Thyroid gland (tissue), 4 donors: ENCODE results near the gene PFN3. TPM values are rescaled to one million over a fixed set of nuclear protein-coding genes. Genes with fewer than 3 reads are reported as not detected.

ENCODE experiments used
- DNase-seq, 2 donors: peaks; one replicate each; pipeline ENCODE4 v3.0.0-alpha.2; 2019
- H3K27ac ChIP-seq, 3 donors: fragments of 200-600 bp; sonication (generic); 1 replicate in 2 of 3; 2 replicates in 1 of 3; pipeline ENCODE4 v1.5.1; 2016 to 2019; ENCODE audit warnings: mild to moderate bottlenecking in 1 of 3, moderate library complexity in 1 of 3
- H3K27me3 ChIP-seq: fragments of 200-600 bp; sonication (generic); one replicate; pipeline ENCODE4 v1.5.1; 2019
- H3K36me3 ChIP-seq, 2 donors: fragments of 200-600 bp; sonication (generic); one replicate each; pipeline ENCODE4 v1.5.1; 2016 to 2019
- H3K4me1 ChIP-seq, 2 donors: fragments of 200-600 bp; sonication (generic); one replicate each; pipeline ENCODE4 v1.5.1; 2017 to 2019
- H3K4me3 ChIP-seq, 3 donors: fragments of 200-600 bp; sonication (generic); replicated peaks in 1 of 3; 1 replicate in 2 of 3; 2 replicates in 1 of 3; pipeline ENCODE4 v1.5.1; 2016; ENCODE audit warnings: mild to moderate bottlenecking in 1 of 3
- H3K9me3 ChIP-seq: fragments of 200-600 bp; sonication (generic); one replicate; pipeline ENCODE4 v1.5.1; 2017
- CTCF ChIP-seq, 6 experiments: fragments of 200-600 bp in 3 of 6; fragments of 450-650 bp in 3 of 6; sonication (generic) in 3 of 6; IDR thresholded peaks; one replicate each; pipeline ENCODE4 v1.5.1; 2016 to 2019; ENCODE audit warnings: antibody characterized with exemption in 6 of 6, mild to moderate bottlenecking in 2 of 6, inconsistent platforms in 1 of 6, moderate library complexity in 1 of 6
- POLR2A ChIP-seq, 2 donors: fragments of 450-650 bp; IDR thresholded peaks; one replicate each; pipeline ENCODE4 v1.6.1; 2017; ENCODE audit warnings: antibody characterized with exemption in 2 of 2, mild to moderate bottlenecking in 2 of 2, moderate library complexity in 1 of 2
- WGBS, 2 donors: methylation state at CpG; one replicate each; pipeline ENCODE4 v1.1.5; 2017; 5-methylcytosine and 5-hydroxymethylcytosine counted together
- intact Hi-C: fragments of 100-400 bp; cut with DNase I; formaldehyde crosslinking; loops from one replicate; pipeline ENCODE4 v1.15.1; 2023
- total RNA-seq, 4 donors: library from RNA; depleted of rRNA; stranded (reverse); fragments of >200 nt; gene quantifications; one replicate each; pipeline ENCODE4 v1.2.3, GENCODE V29; 2016

Gene PFN3
- total RNA-seq, 4 donors from 2014 or later, result not detected

GRCh38 chr5:177440211-177440989, 39.9 kb upstream of the PFN3 start:
- 87 to 93% methylated on average over 19 to 23 of the region's 24 CpGs for WGBS, 2 donors
- H3K36me3 ChIP-seq, result peaks cover 17 to 22% of the 10 kb centered on the region in 2 donors

GRCh38 chr5:177439518-177440053, 39.1 kb upstream of the PFN3 start:
- H3K36me3 ChIP-seq, result peaks cover 24 to 30% of the 10 kb centered on the region in 2 donors
- no peak overlapping the region for H3K4me3 ChIP-seq
- no peaks in the 10 kb centered on the region for H3K9me3 ChIP-seq
- no peak for DNase-seq
- no peak for TF ChIP-seq POLR2A (IDR thresholded peaks at IDR 0.05)
- no peak for TF ChIP-seq CTCF (IDR thresholded peaks at IDR 0.05)
- no peaks in the 10 kb centered on the region for H3K27me3 ChIP-seq
- 98% methylated on average over 4 of the region's 4 CpGs for WGBS, 2 donors
- H3K27ac ChIP-seq, result no peak overlapping the region
- no peaks in the 10 kb centered on the region for H3K4me1 ChIP-seq
- intact Hi-C loops, result no loop called here

More at GRCh38 chr5:177440211-177440989, 39.9 kb upstream of the PFN3 start:
- DNase-seq, result no peak
- Histone ChIP-seq H3K9me3 (no peaks in the 10 kb centered on the region), H3K4me3 (no peak overlapping the region), H3K27me3 (no peaks in the 10 kb centered on the region), H3K27ac (no peak overlapping the region), H3K4me1 (no peaks in the 10 kb centered on the region)
- intact Hi-C loops, result no loop called here
- TF ChIP-seq CTCF (IDR thresholded peaks at IDR 0.05) (no peak), POLR2A (IDR thresholded peaks at IDR 0.05) (no peak)

- TF ChIP-seq POLR2A (IDR thresholded peaks at IDR 0.05) (no peak), CTCF (IDR thresholded peaks at IDR 0.05) (no peak)
- Histone ChIP-seq H3K4me3 (no peak overlapping the region), H3K27ac (no peak overlapping the region), H3K4me1 (no peaks in the 10 kb centered on the region), H3K9me3 (no peaks in the 10 kb centered on the region), H3K27me3 (no peaks in the 10 kb centered on the region), H3K36me3 (peaks cover 35 to 41% of the 10 kb centered on the region in 2 donors)
- no peak for DNase-seq
- intact Hi-C loops, result no loop called here
- 88 to 90% methylated on average over 10 of the region's 10 CpGs for WGBS, 2 donors
Measured at GRCh38 chr5:177438468-177438867, 38.0 kb upstream of the PFN3 start.

GRCh38 chr5:177437623-177438022, 37.2 kb upstream of the PFN3 start:
- intact Hi-C loops, result no loop called here
- peaks cover 43 to 49% of the 10 kb centered on the region in 2 donors for H3K36me3 ChIP-seq
- TF ChIP-seq CTCF (IDR thresholded peaks at IDR 0.05), result no peak
- no peak for TF ChIP-seq POLR2A (IDR thresholded peaks at IDR 0.05)
- H3K9me3 ChIP-seq, result no peaks in the 10 kb centered on the region
- no peaks in the 10 kb centered on the region for H3K4me1 ChIP-seq
- no peak overlapping the region for H3K27ac ChIP-seq
- H3K27me3 ChIP-seq, result no peaks in the 10 kb centered on the region
- WGBS, 2 donors, result 69 to 77% methylated on average over 4 of the region's 4 CpGs
- H3K4me3 ChIP-seq, result no peak overlapping the region
- no peak for DNase-seq

- no peak overlapping the region for H3K27ac ChIP-seq
- TF ChIP-seq CTCF (IDR thresholded peaks at IDR 0.05), result no peak
- TF ChIP-seq POLR2A (IDR thresholded peaks at IDR 0.05), result no peak
- H3K9me3 ChIP-seq, result no peaks in the 10 kb centered on the region
- H3K36me3 ChIP-seq, result peaks cover 46 to 55% of the 10 kb centered on the region in 2 donors
- H3K4me3 ChIP-seq, result no peak overlapping the region
- intact Hi-C loops, result no loop called here
- H3K4me1 ChIP-seq, result no peaks in the 10 kb centered on the region
- WGBS, 2 donors, result 94% methylated on average over 35 of the region's 37 CpGs
- H3K27me3 ChIP-seq, result no peaks in the 10 kb centered on the region
- no peak for DNase-seq
Measured at GRCh38 chr5:177435847-177436536, 35.5 kb upstream of the PFN3 start.
